Smooth muscle cell of the brain vasculature (primary cell): ENCODE data around the gene VWA3B.

ENCODE experiments used
- DNase-seq: peaks from one replicate; pipeline ENCODE4 v3.0.0-alpha.2; 2012; ENCODE audit warnings: low read depth, low spot score

VWA3B gene

GRCh38 chr2:98172150-98172765 lies 85.3 kb downstream of the VWA3B start:
- DNase-seq, result no peak

GRCh38 chr2:98172951-98173350 lies 86.0 kb downstream of the VWA3B start:
- no peak for DNase-seq

GRCh38 chr2:98175811-98176210 lies 88.8 kb downstream of the VWA3B start:
- DNase-seq, result no peak

GRCh38 chr2:98177286-98177685 lies 90.3 kb downstream of the VWA3B start:
- no peak for DNase-seq

- no peak for DNase-seq
Measured at GRCh38 chr2:98177986-98178385, 91.0 kb downstream of the VWA3B start.

- no peak for DNase-seq
Measured at GRCh38 chr2:98180456-98180855, 93.5 kb downstream of the VWA3B start.

- DNase-seq, result no peak
Measured at GRCh38 chr2:98181346-98181745, 94.4 kb downstream of the VWA3B start.

- no peak for DNase-seq
Measured at GRCh38 chr2:98185801-98186200, 98.8 kb downstream of the VWA3B start.

GRCh38 chr2:98187194-98187593 lies 100.2 kb downstream of the VWA3B start:
- DNase-seq, result no peak

- DNase-seq, result no peak
Measured at GRCh38 chr2:98188351-98189046, 101.5 kb downstream of the VWA3B start.

- DNase-seq, result no peak
Measured at GRCh38 chr2:98191883-98192282, 104.9 kb downstream of the VWA3B start.

GRCh38 chr2:98201576-98201975 lies 114.6 kb downstream of the VWA3B start:
- no peak for DNase-seq

- DNase-seq, result no peak
Measured at GRCh38 chr2:98205889-98206288, 118.9 kb downstream of the VWA3B start.

- DNase-seq, result no peak
Measured at GRCh38 chr2:98212092-98213000, 125.4 kb downstream of the VWA3B start.

GRCh38 chr2:98216616-98217015 lies 129.6 kb downstream of the VWA3B start:
- no peak for DNase-seq

GRCh38 chr2:98219152-98219551 lies 132.2 kb downstream of the VWA3B start:
- no peak for DNase-seq

GRCh38 chr2:98233941-98234340 lies 147.0 kb downstream of the VWA3B start:
- no peak for DNase-seq

- DNase-seq, result no peak
Measured at GRCh38 chr2:98234776-98235175, 147.8 kb downstream of the VWA3B start.

GRCh38 chr2:98236935-98237334 lies 150.0 kb downstream of the VWA3B start:
- DNase-seq, result no peak

GRCh38 chr2:98240786-98241398 lies 153.9 kb downstream of the VWA3B start:
- no peak for DNase-seq

GRCh38 chr2:98241592-98241991 lies 154.6 kb downstream of the VWA3B start:
- DNase-seq, result no peak

GRCh38 chr2:98242003-98242402 lies 155.0 kb downstream of the VWA3B start:
- DNase-seq, result no peak
